ENCODE measurements around the gene ETS1. TPM values are rescaled to one million over a fixed set of nuclear protein-coding genes. Genes with fewer than 3 reads are reported as not detected.

Gene ETS1
- polyA plus RNA-seq, 1 donor from 2014 or later: 0.42 TPM

DNA sequence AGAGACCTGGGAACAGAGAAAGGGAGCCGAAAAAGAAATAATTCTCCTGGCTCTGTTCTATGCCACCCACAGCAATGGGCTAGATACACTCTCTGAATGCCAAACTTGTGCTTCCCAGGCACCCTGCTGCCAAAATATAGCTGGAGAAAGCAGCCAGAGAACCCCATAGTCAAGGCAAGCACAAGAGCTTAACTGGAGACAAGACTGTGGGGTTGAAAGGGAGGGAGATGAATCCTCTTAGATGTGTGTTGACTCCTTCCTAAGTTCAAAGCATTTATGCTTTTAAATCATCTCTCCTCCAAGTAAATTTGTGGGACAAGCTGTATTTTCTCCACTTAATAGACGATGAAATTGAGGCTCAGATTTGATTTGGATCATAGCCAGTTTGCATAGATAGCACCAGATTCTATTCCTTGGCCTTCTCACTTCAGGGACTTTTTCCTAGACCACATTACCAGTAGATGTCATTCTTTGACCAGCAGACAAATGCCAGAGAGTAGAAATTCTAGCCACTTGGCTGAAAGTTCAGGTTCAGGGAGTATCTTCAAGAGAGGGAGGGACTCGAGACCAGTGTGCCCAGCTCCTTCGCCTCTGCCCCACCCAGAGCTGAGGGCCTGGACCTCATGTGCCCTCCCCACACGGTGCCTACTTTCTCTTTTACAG lies 16.5 kb upstream of the ETS1 start:
- no peaks in the 10 kb centered on the region for H3K27me3 ChIP-seq (ENCODE audit: insufficient read depth, low read depth, low read length)
- H3K79me2 ChIP-seq (replicated peaks; ENCODE audit: insufficient read depth, low read length): no peaks in the 10 kb centered on the region
- H3K4me2 ChIP-seq (ENCODE audit: low read length): no peak overlapping the region
- no peak overlapping the region for H2AFZ ChIP-seq (ENCODE audit: low read depth, low read length)
- no peaks in the 10 kb centered on the region for H3K36me3 ChIP-seq (ENCODE audit: insufficient read depth, low read length)
- H4K20me1 ChIP-seq (ENCODE audit: insufficient read depth): no peaks in the 10 kb centered on the region
- no peaks in the 10 kb centered on the region for H3K9me2 ChIP-seq (ENCODE audit: insufficient read depth, low read length)
- H3K9ac ChIP-seq (ENCODE audit: low read length): no peak overlapping the region
- H3K9me3 ChIP-seq (ENCODE audit: low read length): no peaks in the 10 kb centered on the region
- no peaks in the 10 kb centered on the region for H3F3A ChIP-seq (ENCODE audit: insufficient read depth, low read length, poor library complexity, severe bottlenecking)
- H3K4me3 ChIP-seq (ENCODE audit: low read length): no peak overlapping the region
- no peak for TF ChIP-seq EZH2 (IDR thresholded peaks at IDR 0.05; ENCODE audit: borderline replicate concordance, insufficient read depth, low read length, poor library complexity, severe bottlenecking)
- H3K27ac ChIP-seq (ENCODE audit: low read length): no peak overlapping the region

DNA sequence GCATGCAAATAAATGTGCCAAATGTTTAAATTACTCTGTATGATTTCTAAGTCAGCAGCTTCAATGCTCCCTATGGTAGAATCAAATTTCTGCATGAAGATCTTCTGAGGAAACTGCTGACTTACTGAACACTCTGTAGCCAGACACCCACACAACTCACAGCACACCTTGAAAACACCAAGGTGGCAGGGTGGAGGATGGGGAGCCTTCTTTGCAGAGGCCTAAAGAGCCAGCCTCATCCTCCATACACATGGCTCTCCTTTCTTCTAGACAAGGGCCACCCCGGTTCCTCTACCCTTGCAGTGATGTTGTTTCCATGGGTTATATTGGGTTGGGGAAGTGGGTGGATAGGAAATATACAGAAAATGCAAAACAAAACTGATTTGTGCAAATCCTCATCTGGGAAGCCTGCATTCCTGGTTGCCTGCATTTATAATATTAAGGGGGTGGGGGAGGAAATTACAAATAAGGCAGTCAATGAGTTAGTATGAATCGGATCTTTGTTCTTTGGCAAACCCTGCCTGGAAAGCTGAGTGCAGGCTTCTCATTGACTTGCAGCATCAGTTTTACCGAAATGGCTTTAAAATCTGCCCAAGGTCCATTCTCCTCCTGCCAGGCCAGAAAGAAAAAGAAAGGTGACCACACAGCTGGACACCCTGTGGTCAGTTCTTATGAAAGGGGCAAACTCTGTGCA lies 15.8 kb upstream of the ETS1 start:
- Histone ChIP-seq H3K79me2 (replicated peaks; ENCODE audit: insufficient read depth, low read length) (no peaks in the 10 kb centered on the region), H3K4me3 (ENCODE audit: low read length) (no peak overlapping the region), H3K4me2 (ENCODE audit: low read length) (no peak overlapping the region), H2AFZ (ENCODE audit: low read depth, low read length) (no peak overlapping the region), H3K9me2 (ENCODE audit: insufficient read depth, low read length) (no peaks in the 10 kb centered on the region), H3F3A (ENCODE audit: insufficient read depth, low read length, poor library complexity, severe bottlenecking) (no peaks in the 10 kb centered on the region), H4K20me1 (ENCODE audit: insufficient read depth) (no peaks in the 10 kb centered on the region), H3K27ac (ENCODE audit: low read length) (no peak overlapping the region), H3K36me3 (ENCODE audit: insufficient read depth, low read length) (no peaks in the 10 kb centered on the region), H3K9me3 (ENCODE audit: low read length) (no peaks in the 10 kb centered on the region), H3K9ac (ENCODE audit: low read length) (no peak overlapping the region), H3K27me3 (ENCODE audit: insufficient read depth, low read depth, low read length) (no peaks in the 10 kb centered on the region)
- TF ChIP-seq TAF1 (IDR thresholded peaks at IDR 0.05; ENCODE audit: low read depth): no peak
- no peak for TF ChIP-seq EZH2 (IDR thresholded peaks at IDR 0.05; ENCODE audit: borderline replicate concordance, insufficient read depth, low read length, poor library complexity, severe bottlenecking)
- no peak for TF ChIP-seq RAD21 (conservative IDR thresholded peaks at IDR 0.05)
- TF ChIP-seq, protein P1, sequence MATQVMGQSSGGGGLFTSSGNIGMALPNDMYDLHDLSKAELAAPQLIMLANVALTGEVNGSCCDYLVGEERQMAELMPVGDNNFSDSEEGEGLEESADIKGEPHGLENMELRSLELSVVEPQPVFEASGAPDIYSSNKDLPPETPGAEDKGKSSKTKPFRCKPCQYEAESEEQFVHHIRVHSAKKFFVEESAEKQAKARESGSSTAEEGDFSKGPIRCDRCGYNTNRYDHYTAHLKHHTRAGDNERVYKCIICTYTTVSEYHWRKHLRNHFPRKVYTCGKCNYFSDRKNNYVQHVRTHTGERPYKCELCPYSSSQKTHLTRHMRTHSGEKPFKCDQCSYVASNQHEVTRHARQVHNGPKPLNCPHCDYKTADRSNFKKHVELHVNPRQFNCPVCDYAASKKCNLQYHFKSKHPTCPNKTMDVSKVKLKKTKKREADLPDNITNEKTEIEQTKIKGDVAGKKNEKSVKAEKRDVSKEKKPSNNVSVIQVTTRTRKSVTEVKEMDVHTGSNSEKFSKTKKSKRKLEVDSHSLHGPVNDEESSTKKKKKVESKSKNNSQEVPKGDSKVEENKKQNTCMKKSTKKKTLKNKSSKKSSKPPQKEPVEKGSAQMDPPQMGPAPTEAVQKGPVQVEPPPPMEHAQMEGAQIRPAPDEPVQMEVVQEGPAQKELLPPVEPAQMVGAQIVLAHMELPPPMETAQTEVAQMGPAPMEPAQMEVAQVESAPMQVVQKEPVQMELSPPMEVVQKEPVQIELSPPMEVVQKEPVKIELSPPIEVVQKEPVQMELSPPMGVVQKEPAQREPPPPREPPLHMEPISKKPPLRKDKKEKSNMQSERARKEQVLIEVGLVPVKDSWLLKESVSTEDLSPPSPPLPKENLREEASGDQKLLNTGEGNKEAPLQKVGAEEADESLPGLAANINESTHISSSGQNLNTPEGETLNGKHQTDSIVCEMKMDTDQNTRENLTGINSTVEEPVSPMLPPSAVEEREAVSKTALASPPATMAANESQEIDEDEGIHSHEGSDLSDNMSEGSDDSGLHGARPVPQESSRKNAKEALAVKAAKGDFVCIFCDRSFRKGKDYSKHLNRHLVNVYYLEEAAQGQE (IDR thresholded peaks at IDR 0.05; ENCODE audit: borderline replicate concordance): no peak
- TF ChIP-seq POLR2AphosphoS5 (IDR thresholded peaks at IDR 0.05): no peak
- TF ChIP-seq SMC3 (conservative IDR thresholded peaks at IDR 0.05; ENCODE audit: poor library complexity): no peak
- TF ChIP-seq MXI1 (conservative IDR thresholded peaks at IDR 0.05; ENCODE audit: poor library complexity, severe bottlenecking): no peak
- TF ChIP-seq EP300 (conservative IDR thresholded peaks at IDR 0.05; ENCODE audit: poor library complexity, severe bottlenecking): no peak
- TF ChIP-seq, protein P2, sequence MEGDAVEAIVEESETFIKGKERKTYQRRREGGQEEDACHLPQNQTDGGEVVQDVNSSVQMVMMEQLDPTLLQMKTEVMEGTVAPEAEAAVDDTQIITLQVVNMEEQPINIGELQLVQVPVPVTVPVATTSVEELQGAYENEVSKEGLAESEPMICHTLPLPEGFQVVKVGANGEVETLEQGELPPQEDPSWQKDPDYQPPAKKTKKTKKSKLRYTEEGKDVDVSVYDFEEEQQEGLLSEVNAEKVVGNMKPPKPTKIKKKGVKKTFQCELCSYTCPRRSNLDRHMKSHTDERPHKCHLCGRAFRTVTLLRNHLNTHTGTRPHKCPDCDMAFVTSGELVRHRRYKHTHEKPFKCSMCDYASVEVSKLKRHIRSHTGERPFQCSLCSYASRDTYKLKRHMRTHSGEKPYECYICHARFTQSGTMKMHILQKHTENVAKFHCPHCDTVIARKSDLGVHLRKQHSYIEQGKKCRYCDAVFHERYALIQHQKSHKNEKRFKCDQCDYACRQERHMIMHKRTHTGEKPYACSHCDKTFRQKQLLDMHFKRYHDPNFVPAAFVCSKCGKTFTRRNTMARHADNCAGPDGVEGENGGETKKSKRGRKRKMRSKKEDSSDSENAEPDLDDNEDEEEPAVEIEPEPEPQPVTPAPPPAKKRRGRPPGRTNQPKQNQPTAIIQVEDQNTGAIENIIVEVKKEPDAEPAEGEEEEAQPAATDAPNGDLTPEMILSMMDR (IDR thresholded peaks at IDR 0.05; ENCODE audit: poor library complexity, severe bottlenecking): no peak
